ENCODE measurements around the gene VSTM2B.

VSTM2B gene

GRCh38 chr19:29517946-29518345 lies 7.8 kb upstream of the VSTM2B start:
- Histone ChIP-seq H3K4me1 (ENCODE audit: insufficient read depth, low read length, severe bottlenecking) (no peaks in the 10 kb centered on the region), H3F3A (ENCODE audit: insufficient read depth, low read length) (no peaks in the 10 kb centered on the region), H3K79me2 (ENCODE audit: insufficient read depth, low read length) (no peaks in the 10 kb centered on the region), H2AFZ (ENCODE audit: low read length) (no peak overlapping the region), H3K4me2 (ENCODE audit: low read length) (no peak overlapping the region), H3K9me2 (ENCODE audit: low read depth, low read length) (no peaks in the 10 kb centered on the region), H3K9ac (ENCODE audit: low read length) (no peak overlapping the region), H4K20me1 (ENCODE audit: insufficient read depth, low read length) (no peaks in the 10 kb centered on the region), H3K27ac (ENCODE audit: low read depth, low read length, poor library complexity, severe bottlenecking) (no peak overlapping the region), H3K27me3 (ENCODE audit: insufficient read depth, low read length) (no peaks in the 10 kb centered on the region), H3K36me3 (ENCODE audit: insufficient read depth, low read length) (no peaks in the 10 kb centered on the region), H3K9me3 (ENCODE audit: low read length) (no peaks in the 10 kb centered on the region), H3K4me3 (ENCODE audit: low read depth, low read length, poor library complexity, severe bottlenecking) (no peak overlapping the region)
- TF ChIP-seq EZH2 (IDR thresholded peaks at IDR 0.05; ENCODE audit: borderline replicate concordance, low read length): no peak
- no peak for TF ChIP-seq CTCF (IDR thresholded peaks at IDR 0.05; ENCODE audit: low read length)

- Histone ChIP-seq H2AFZ (ENCODE audit: low read length) (no peak overlapping the region), H4K20me1 (ENCODE audit: insufficient read depth, low read length) (no peaks in the 10 kb centered on the region), H3K79me2 (ENCODE audit: insufficient read depth, low read length) (no peaks in the 10 kb centered on the region), H3K27ac (ENCODE audit: low read depth, low read length, poor library complexity, severe bottlenecking) (no peak overlapping the region), H3K27me3 (ENCODE audit: insufficient read depth, low read length) (no peaks in the 10 kb centered on the region), H3F3A (ENCODE audit: insufficient read depth, low read length) (no peaks in the 10 kb centered on the region), H3K9me2 (ENCODE audit: low read depth, low read length) (no peaks in the 10 kb centered on the region), H3K4me2 (ENCODE audit: low read length) (no peak overlapping the region), H3K4me3 (ENCODE audit: low read depth, low read length, poor library complexity, severe bottlenecking) (no peak overlapping the region), H3K36me3 (ENCODE audit: insufficient read depth, low read length) (no peaks in the 10 kb centered on the region), H3K9me3 (ENCODE audit: low read length) (no peaks in the 10 kb centered on the region), H3K4me1 (ENCODE audit: insufficient read depth, low read length, severe bottlenecking) (no peaks in the 10 kb centered on the region), H3K9ac (ENCODE audit: low read length) (no peak overlapping the region)
- TF ChIP-seq CTCF (IDR thresholded peaks at IDR 0.05; ENCODE audit: low read length) (no peak), EZH2 (IDR thresholded peaks at IDR 0.05; ENCODE audit: borderline replicate concordance, low read length) (no peak)
Observed at GRCh38 chr19:29519146-29519545, 6.6 kb upstream of the VSTM2B start.

GRCh38 chr19:29519931-29520330 lies 5.9 kb upstream of the VSTM2B start:
- Histone ChIP-seq H3K9me3 (ENCODE audit: low read length) (no peaks in the 10 kb centered on the region), H3K9ac (ENCODE audit: low read length) (no peak overlapping the region), H3K36me3 (ENCODE audit: insufficient read depth, low read length) (no peaks in the 10 kb centered on the region), H4K20me1 (ENCODE audit: insufficient read depth, low read length) (no peaks in the 10 kb centered on the region), H3K9me2 (ENCODE audit: low read depth, low read length) (no peaks in the 10 kb centered on the region), H3F3A (ENCODE audit: insufficient read depth, low read length) (no peaks in the 10 kb centered on the region), H3K27me3 (ENCODE audit: insufficient read depth, low read length) (no peaks in the 10 kb centered on the region), H3K4me1 (ENCODE audit: insufficient read depth, low read length, severe bottlenecking) (no peaks in the 10 kb centered on the region), H3K79me2 (ENCODE audit: insufficient read depth, low read length) (no peaks in the 10 kb centered on the region), H3K27ac (ENCODE audit: low read depth, low read length, poor library complexity, severe bottlenecking) (no peak overlapping the region), H3K4me2 (ENCODE audit: low read length) (no peak overlapping the region), H3K4me3 (ENCODE audit: low read depth, low read length, poor library complexity, severe bottlenecking) (no peak overlapping the region), H2AFZ (ENCODE audit: low read length) (no peak overlapping the region)
- TF ChIP-seq CTCF (IDR thresholded peaks at IDR 0.05; ENCODE audit: low read length) (no peak), EZH2 (IDR thresholded peaks at IDR 0.05; ENCODE audit: borderline replicate concordance, low read length) (no peak)

Measured in OCI-LY1 (cell line).